ENCODE data around the gene ADK.
"Not testable (repeated sequence)": the region's sequence is repeated elsewhere in the genome, so short reads cannot be mapped to it uniquely, and the experiment has no call there.

ADK gene

GRCh38 chr10:74335501-74335900 lies 184.5 kb downstream of the ADK start:
- no peak for DNase-seq
- intact Hi-C loops (cut with DNase I): no loop called here

GRCh38 chr10:74337330-74338016 lies 186.5 kb downstream of the ADK start:
- no peak for DNase-seq
- intact Hi-C loops (cut with DNase I): no loop called here

- intact Hi-C loops (cut with DNase I): no loop called here
Observed at GRCh38 chr10:74342991-74343390, 192.0 kb downstream of the ADK start.

GRCh38 chr10:74343804-74344203 lies 192.8 kb downstream of the ADK start:
- no peak for DNase-seq
- intact Hi-C loops (cut with DNase I): no loop called here

More at GRCh38 chr10:74342991-74343390, 192.0 kb downstream of the ADK start:
- DNase-seq: no peak

GRCh38 chr10:74344306-74344705 lies 193.3 kb downstream of the ADK start:
- intact Hi-C loops (cut with DNase I): no loop called here
- no peak for DNase-seq

- intact Hi-C loops (cut with DNase I): no loop called here
- no peak for DNase-seq
Observed at GRCh38 chr10:74347522-74347921, 196.5 kb downstream of the ADK start.

GRCh38 chr10:74353021-74353420 lies 202.0 kb downstream of the ADK start:
- intact Hi-C loops (cut with DNase I); DNase-seq: not testable (repeated sequence)

GRCh38 chr10:74361678-74362077 lies 210.7 kb downstream of the ADK start:
- intact Hi-C loops (cut with DNase I): no loop called here
- no peak for DNase-seq

GRCh38 chr10:74363727-74364126 lies 212.7 kb downstream of the ADK start:
- intact Hi-C loops (cut with DNase I): no loop called here
- no peak for DNase-seq

GRCh38 chr10:74365109-74365508 lies 214.1 kb downstream of the ADK start:
- DNase-seq: no peak
- intact Hi-C loops (cut with DNase I): no loop called here

GRCh38 chr10:74371696-74372095 lies 220.7 kb downstream of the ADK start:
- no peak for DNase-seq
- intact Hi-C loops (cut with DNase I): no loop called here

- no peak for DNase-seq
- intact Hi-C loops (cut with DNase I): no loop called here
Observed at GRCh38 chr10:74373059-74373458, 222.0 kb downstream of the ADK start.

- no peak for DNase-seq
- intact Hi-C loops (cut with DNase I): no loop called here
Observed at GRCh38 chr10:74377476-74377875, 226.5 kb downstream of the ADK start.

GRCh38 chr10:74379474-74379873 lies 228.5 kb downstream of the ADK start:
- no peak for DNase-seq
- intact Hi-C loops (cut with DNase I): no loop called here

GRCh38 chr10:74380795-74381194 lies 229.8 kb downstream of the ADK start:
- intact Hi-C loops (cut with DNase I): no loop called here
- no peak for DNase-seq

- intact Hi-C loops (cut with DNase I): no loop called here
- no peak for DNase-seq
Observed at GRCh38 chr10:74381291-74381853, 230.4 kb downstream of the ADK start.

- no peak for DNase-seq
- intact Hi-C loops (cut with DNase I): no loop called here
Observed at GRCh38 chr10:74382663-74383062, 231.6 kb downstream of the ADK start.

- no peak for DNase-seq
- intact Hi-C loops (cut with DNase I): no loop called here
Observed at GRCh38 chr10:74383642-74384041, 232.6 kb downstream of the ADK start.

GRCh38 chr10:74384615-74385183 lies 233.7 kb downstream of the ADK start:
- intact Hi-C loops (cut with DNase I): no loop called here
- DNase-seq: no peak

- DNase-seq: no peak
- intact Hi-C loops (cut with DNase I): no loop called here
Observed at GRCh38 chr10:74388801-74389200, 237.8 kb downstream of the ADK start.

- no peak for DNase-seq
- intact Hi-C loops (cut with DNase I): no loop called here
Observed at GRCh38 chr10:74391786-74392185, 240.8 kb downstream of the ADK start.

GRCh38 chr10:74394416-74394969 lies 243.5 kb downstream of the ADK start:
- no peak for DNase-seq
- intact Hi-C loops (cut with DNase I): no loop called here

All from posterior cingulate gyrus (tissue), 11 donors.